Activated CD4-positive, CD25-positive, alpha-beta regulatory T cell (primary cell): ENCODE results near the gene ARRB2.
"Not testable (repeated sequence)": the region's sequence is repeated elsewhere in the genome, so short reads cannot be mapped to it uniquely, and the experiment has no call there.

Experiments used
- DNase-seq, 4 experiments: peaks; one replicate each; lab custom pipeline; 2025; lab: John Stamatoyannopoulos, UW

Gene ARRB2

DNA sequence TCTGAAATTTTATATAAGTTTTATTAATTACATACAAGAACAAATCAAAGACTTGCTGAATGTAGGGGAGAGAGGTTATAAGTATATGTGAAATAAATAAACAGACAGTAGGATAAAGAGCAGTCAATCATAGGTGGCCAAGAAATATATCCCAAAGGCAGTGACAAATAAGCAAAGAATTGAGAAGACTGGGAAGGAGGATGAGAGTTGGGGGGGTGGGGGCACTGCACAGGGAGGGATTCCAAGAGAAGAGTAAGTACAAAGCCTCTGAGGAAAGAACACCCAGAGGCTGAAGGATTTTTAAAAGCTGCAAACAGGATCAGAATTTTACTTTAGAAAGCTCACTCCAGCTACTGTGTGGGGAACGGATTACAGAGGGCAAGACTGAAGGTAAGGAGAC is 9.3 kb upstream of the ARRB2 start:
- DNase-seq: no peak

DNA sequence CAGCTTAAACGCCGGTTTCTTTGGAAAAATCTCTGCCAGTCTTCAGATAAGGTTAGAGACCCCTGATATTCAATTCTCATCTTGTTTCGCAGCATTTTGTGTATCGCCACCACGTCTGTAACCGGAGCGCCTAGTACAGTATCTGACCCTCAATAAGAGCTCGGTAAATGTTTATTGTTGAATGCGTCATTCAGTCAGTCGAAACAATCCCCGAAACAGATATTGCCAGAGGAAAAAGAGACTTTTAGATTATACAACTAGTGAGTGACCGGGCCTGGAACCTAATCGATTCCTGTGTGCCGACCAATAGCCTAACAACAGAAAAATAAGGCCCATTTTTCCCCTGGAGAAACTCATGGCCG is 7.1 kb upstream of the ARRB2 start:
- DNase-seq: no peak

DNA sequence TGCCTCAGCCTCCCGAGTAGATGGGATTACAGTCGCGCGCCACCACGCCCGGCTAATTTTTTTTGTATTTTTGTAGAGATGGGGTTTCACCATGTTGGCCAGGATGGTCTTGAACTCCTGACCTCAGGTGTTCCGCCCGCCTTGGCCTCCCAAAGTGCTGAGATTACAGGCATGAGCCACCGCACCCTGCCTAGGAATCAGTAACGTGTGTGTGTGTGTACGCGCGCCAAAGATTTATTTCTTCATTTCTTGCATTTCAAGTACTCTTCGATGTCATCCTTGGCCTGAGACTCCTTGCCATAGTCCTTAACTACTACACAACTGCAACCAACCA is 5.9 kb upstream of the ARRB2 start:
- DNase-seq: not testable (repeated sequence)

GRCh38 chr17:4704991-4705390 is 5.4 kb upstream of the ARRB2 start:
- no peak for DNase-seq

GRCh38 chr17:4706121-4706520 is 4.3 kb upstream of the ARRB2 start:
- DNase-seq: no peak

DNA sequence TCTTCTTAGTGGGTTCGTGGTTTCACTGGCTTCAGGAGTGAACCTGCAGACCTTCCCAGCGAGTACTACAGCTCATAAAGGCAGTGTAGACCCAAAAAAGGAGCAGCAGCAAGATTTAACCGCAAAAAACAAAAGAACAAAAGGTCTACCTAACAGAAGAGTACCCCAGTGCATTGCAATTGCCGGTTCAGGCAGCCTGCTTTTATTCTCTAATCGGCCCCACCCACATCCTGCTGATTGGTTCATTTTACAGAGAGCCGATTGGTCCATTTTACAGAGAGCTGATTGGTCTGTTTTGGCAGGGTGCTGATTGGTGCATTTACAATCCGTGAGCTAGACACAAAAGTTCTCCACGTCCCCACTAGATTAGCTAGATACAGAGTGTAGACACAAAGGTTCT is 2.0 kb upstream of the ARRB2 start:
- no peak for DNase-seq

DNA sequence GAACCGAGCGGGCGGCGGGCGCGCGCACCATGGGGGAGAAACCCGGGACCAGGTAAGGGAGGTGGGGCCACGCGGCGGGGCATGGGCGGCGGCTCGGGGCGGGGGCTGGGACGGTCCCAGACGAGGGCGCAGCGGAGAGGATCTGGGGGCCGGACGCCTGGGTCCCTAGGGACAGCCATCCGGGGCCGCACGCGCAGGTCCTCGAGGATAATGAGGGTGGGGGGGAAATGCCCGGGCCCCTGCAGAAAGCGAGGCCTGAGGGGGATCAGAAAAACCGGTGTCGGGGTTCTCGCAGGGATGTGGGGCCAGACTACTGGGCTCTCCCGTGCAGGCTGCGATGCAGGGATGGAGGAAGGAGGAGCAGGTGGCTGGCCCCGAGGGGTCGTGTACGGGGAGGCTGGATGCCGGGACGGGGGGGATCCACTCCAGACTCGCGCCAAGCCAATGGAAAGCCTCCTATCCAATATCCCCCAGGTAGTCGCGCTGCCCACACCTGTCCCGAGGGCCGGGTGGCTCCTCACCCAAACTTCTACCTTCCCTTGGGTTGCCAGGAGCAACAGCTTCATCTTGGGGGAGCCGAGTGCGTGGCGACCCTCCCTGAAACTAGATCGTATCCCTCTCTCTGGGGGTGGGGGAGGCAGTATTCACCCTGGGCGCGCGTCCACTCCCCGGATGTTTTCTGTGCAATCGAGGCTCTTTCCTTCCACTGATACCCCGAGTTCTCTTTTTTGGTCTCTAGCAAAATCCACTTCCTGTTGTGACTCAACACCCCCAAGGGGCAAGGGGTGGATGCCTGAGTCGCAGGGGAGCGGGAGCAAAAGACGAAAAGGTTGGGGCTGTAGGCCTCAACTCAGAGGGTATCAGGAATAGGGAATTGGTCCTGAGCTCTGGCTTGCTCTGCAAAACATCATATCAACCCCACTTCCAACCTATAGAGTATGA is 532 bp downstream of the ARRB2 start:
- DNase-seq: no peak

DNA sequence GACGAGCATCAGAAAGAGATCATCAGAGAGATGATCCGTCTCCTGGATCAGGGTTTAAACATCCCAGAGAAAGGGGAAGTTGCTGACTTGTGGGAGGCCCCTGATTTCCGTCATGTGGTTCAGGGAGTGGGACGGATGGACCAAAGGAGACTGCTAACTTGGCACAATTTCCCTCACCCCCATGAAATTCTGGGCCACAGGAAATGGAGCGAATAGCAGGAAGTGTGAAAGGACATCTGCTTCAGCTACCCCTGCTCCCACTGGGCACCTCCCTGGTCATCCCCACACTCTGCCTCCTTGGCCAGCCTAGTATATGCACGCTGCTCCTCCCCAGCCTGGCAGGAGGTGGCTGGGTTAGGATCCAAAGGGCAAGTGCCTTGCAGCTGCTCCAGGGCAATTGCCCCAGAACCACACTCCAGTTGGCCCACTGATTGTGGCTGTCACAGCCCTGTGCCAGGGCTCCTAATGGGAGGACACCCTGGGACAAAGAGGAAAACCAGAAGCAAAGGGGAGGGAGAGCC is 1.3 kb downstream of the ARRB2 start:
- no peak for DNase-seq

GRCh38 chr17:4712526-4712925 is 2.1 kb downstream of the ARRB2 start:
- DNase-seq: no peak

DNA sequence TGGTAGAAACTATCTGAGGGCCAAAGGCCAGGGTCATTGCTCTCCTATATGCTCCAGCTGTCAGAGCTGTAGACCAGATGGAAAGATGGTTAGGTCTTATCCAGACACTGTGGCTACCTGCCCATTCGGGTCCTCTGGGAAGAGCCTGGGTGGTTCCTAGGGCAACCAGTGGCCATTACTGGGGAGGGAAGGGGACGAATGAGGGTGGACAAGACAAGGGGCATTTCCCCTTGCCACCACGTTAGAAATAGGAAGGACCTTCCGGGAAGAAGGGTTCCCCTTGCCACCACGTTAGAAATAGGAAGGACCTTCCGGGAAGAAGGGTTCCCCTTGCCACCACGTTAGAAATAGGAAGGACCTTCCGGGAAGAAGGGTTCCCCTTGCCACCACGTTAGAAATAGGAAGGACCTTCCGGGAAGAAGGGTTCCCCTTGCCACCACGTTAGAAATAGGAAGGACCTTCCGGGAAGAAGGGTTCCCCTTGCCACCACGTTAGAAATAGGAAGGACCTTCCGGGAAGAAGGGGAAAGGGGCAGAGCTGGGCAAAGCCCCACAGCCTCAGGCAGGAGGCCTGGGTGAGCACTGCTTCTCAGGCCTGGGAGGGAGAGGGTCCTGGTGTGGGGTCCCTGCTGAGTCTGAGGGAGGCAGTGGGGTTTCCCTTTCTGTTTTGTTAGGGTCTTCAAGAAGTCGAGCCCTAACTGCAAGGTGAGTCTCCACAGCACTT is 4.1 kb downstream of the ARRB2 start:
- not testable (repeated sequence) for DNase-seq

GRCh38 chr17:4715063-4715744 is 4.8 kb downstream of the ARRB2 start:
- no peak for DNase-seq

DNA sequence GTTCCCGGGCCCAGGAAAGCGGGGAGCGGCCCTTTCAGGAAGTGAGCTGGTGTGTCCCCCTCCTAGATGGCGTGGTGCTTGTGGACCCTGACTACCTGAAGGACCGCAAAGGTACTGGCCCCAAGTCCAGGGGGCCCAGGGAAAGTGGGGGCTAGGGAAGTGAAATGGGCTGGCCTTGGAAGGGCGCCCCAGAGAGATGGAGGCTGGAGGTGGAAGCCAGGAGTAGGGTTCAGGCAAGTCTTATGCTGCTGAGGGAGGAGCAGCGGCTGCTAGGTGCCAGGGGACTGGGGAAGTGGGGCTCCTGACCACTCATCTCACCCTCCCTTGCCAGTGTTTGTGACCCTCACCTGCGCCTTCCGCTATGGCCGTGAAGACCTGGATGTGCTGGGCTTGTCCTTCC is 5.6 kb downstream of the ARRB2 start:
- no peak for DNase-seq

GRCh38 chr17:4717791-4718190 is 7.4 kb downstream of the ARRB2 start:
- no peak for DNase-seq

DNA sequence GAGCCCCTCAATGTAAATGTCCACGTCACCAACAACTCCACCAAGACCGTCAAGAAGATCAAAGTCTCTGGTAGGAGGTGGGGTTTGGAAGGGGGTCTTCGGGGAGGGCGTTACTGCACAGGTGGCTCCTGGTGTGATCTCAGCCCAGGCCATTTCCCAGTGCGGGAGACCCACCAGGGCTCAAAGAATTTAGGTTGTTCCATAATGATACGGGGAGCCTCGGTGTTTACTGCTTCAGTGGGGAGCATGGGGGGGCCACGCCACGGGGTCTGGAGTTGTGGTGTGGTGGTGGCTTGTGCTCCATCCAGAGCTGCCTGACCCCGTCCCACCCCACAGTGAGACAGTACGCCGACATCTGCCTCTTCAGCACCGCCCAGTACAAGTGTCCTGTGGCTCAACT is 7.8 kb downstream of the ARRB2 start:
- no peak for DNase-seq

GRCh38 chr17:4719146-4719545 is 8.7 kb downstream of the ARRB2 start:
- DNase-seq: no peak

- DNase-seq: no peak
These were observed 9.3 kb downstream of the ARRB2 start for GRCh38 chr17:4719684-4720221.

GRCh38 chr17:4720787-4721186 is 10.4 kb downstream of the ARRB2 start:
- DNase-seq: no peak

- no peak for DNase-seq
These were observed 11.0 kb downstream of the ARRB2 start for GRCh38 chr17:4721203-4722135.

DNA sequence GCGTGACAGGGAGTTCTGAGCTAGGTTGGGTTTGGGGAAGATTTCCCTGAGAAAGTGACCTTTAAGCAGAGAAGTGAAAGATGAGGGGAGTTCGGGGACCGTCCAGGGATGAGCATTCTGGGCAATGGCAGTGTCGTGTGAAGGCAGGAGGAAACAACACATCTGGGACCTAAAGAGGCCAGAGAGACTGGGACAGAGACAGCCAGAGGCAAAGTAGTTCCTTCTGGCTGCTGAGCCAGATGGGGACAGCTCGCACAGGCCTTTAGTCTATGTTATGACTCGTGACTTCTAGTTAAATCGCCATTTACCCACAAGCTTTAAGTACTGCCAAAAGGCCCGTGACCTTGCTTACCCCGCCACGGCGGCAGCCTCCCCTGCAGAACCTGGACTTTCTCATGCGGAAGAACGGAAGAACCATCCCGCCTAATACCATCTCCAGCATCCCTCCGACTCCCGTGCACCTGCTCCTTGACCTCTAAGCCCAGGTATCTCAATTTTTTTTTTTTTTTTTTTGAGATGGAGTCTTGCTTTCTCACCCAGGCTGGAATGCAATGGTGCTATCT is 12.3 kb downstream of the ARRB2 start:
- DNase-seq: no peak

DNA sequence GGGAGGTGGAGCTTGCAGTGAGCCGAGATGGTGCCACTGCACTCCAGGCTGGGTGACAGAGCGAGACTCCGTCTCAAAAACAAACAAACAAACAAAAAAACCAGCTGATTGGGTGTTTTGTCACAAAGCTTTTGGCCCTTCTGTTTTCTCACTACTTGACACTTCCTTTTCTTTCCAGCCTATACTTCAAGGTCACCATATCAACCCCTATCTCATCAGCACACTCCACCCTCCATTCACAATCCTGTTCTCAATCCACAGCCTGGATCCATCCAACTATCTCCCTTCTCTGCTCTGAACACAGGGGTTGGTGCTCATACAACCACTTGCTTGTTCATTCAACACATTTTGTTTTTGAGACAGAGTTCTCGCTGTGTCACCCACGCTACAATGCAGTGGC is 14.2 kb downstream of the ARRB2 start:
- no peak for DNase-seq
